Ovary (tissue), 3 donors: ENCODE data around the gene IMMP2L.

Experiments
- EP300 ChIP-seq: sonication (generic); formaldehyde crosslinking; IDR thresholded peaks from one replicate; pipeline ENCODE4 v1.6.1; 2017; ENCODE audit warnings: antibody characterized with exemption
- POLR2A ChIP-seq: fragments of 450-650 bp; IDR thresholded peaks from one replicate; pipeline ENCODE4 v1.6.1; 2017; ENCODE audit warnings: antibody characterized with exemption, mild to moderate bottlenecking, moderate library complexity
- TF ChIP-seq, protein P1 (sequence below), 3 donors: fragments of 450-650 bp in 2 of 3; fragments of 200-600 bp in 1 of 3; IDR thresholded peaks; one replicate each; pipeline versions ENCODE4 v1.5.1 to v1.8.0; 2016 to 2022; ENCODE audit warnings: antibody characterized with exemption in 3 of 3, mild to moderate bottlenecking in 1 of 3
- donor health status: DM: no; HTN: no; CAD: no.

DNA sequence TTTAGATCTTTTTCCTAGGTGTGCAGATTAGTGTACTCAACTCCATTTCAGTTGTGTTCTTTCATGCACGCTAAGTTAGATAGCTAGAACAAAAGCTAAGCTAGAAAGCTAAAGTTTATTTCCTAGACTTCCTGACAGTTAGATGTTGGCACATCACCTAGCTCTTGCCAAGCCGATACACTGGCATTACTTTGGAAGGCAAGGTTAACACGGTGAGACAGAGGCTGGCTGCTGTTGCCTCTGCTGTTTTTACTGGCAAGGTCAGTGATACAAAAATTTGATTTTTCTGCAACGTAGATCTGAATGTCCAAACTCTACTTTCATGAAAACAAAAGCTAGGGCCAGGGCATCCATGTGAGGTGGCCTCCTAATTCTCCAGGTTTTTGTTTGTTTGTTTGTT, 203.4 kb downstream of the IMMP2L start:
- TF ChIP-seq, protein P1, sequence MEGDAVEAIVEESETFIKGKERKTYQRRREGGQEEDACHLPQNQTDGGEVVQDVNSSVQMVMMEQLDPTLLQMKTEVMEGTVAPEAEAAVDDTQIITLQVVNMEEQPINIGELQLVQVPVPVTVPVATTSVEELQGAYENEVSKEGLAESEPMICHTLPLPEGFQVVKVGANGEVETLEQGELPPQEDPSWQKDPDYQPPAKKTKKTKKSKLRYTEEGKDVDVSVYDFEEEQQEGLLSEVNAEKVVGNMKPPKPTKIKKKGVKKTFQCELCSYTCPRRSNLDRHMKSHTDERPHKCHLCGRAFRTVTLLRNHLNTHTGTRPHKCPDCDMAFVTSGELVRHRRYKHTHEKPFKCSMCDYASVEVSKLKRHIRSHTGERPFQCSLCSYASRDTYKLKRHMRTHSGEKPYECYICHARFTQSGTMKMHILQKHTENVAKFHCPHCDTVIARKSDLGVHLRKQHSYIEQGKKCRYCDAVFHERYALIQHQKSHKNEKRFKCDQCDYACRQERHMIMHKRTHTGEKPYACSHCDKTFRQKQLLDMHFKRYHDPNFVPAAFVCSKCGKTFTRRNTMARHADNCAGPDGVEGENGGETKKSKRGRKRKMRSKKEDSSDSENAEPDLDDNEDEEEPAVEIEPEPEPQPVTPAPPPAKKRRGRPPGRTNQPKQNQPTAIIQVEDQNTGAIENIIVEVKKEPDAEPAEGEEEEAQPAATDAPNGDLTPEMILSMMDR (IDR thresholded peaks at IDR 0.05) = no peak
- TF ChIP-seq EP300 (no peak), POLR2A (no peak)
